ELF-1 (cell line): Measurements from ENCODE around the gene MKKS.
"Not testable (repeated sequence)": the region's sequence is repeated elsewhere in the genome, so short reads cannot be mapped to it uniquely, and the experiment has no call there.

Source experiments
- DNase-seq: peaks from one replicate; pipeline ENCODE4 v3.0.0-alpha.2; 2016; ENCODE audit warnings: low read depth, low spot score

The MKKS gene

DNA sequence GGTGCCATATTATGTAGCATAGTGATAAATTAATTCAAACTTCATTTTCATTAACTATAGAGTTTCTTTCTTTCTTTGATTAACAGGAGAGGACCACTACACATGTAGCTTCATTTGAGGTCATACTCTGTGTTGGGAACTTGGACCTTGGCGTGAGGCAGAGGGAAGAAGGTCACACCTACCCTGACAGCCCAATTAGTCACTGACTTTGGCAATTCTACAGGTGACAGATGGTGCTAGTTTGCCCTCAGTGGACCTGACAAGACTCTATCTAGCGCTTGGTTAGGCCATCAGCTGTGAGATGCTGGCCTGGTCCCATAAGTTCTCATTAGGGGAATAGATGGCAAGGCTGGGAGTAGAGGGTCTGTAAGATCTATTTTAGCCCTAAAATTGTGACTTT, 15.2 kb upstream of the MKKS start:
- DNase-seq = no peak

- DNase-seq = no peak
Measured at GRCh38 chr20:10448270-10449156, 14.5 kb upstream of the MKKS start.

GRCh38 chr20:10447028-10447427, 13.0 kb upstream of the MKKS start:
- DNase-seq = no peak

GRCh38 chr20:10445758-10446157, 11.7 kb upstream of the MKKS start:
- no peak for DNase-seq

GRCh38 chr20:10443936-10444335, 9.9 kb upstream of the MKKS start:
- no peak for DNase-seq

DNA sequence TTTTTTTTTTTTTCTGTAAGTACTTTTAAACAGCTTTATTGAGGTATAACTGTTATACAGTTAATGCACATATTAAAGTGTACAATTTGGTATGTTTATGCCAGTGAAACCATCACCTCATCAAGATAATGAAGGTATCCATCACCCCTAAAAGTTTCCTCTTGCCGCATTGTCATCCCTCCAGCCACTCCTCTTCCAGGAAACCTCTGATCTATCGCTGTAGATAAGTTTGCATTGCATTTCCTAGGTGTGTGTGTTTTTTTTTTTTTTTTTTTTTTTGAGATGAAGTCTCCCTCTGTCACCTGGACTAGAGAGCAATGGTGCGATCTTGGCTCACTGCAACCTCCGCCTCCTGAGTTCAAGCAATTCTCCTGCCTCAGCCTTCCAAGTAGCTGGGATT, 4.2 kb upstream of the MKKS start:
- no peak for DNase-seq

DNA sequence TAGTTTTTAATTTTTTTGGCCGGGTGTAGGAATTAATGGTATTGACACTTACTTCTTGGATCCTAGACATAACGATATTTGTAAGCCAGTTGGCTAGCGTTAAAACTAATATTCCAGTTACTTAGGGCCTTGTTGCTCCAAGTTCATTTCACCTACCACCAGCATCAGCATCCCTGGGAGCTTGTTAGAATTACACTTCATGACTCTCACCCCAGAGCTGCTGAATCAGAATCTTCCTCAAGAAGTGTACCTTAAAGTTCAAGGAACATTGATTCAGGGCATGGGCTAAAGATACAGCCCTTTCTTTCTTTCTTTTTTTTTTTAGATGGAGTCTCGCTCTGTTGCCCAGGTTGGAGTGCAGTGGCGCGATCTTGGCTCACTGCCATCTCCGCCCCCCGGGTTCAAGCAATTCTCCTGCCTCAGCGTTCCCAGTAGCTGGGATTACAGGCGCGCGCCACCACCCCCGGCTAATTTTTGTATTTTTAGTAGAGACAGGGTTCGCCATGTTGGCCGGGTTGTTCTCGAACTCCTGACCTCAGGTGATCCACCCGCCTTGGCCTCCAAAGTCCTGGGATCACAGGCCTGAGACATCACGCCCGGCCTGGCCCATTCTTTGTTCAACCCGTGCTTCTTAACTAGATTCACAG, 2.2 kb upstream of the MKKS start:
- no peak for DNase-seq

GRCh38 chr20:10434832-10435812, 1.1 kb upstream of the MKKS start, which contains the start of gene SLX4IP:
Gene SLX4IP (plus strand): TSS chr20:10435305. CDS start chr20:10458205, 22,900 bp downstream.
- DNase-seq = peak; percentile 97

GRCh38 chr20:10434467-10434831, 427 bp upstream of the MKKS start:
- peak; percentile 98 for DNase-seq

GRCh38 chr20:10433014-10433622, 904 bp downstream of the MKKS start:
- DNase-seq = peak; percentile 42

DNA sequence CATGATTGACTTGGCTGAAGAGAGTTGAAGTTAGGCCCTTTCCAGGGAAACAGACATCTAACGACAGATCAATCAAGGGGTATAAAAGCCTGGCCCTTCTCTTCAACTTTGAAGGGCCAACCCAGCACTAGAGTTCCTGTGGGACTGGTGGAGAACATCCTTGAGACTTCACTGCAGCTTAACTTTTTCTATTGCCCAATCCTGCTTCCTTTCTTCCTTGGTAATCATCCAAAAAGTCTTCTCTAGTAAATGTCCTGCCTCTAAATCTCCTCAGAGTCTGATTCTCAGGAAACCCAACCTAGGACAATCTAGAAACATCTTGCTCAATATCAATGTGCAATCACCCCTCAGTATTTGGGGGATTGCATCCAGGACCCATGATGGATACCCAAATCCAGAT, 1.9 kb downstream of the MKKS start:
- DNase-seq = no peak

DNA sequence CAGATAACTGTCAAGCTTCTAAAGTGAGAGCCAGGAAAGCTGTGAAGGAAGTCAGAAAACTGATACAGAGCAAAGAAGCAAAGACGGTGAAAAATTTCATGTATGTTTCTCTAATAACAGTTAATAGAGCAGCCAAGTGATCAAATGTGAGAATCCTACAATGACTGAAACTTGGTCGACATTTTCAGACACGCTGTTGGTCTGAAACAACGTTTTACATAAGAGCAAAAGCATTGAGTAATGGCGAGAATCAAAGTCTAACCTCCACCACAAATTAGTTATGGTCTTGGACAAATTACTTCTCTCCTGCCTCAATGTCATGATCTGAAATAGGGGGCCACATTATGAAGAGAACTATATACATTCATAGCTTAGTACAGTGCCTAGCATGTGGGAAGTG, 3.3 kb downstream of the MKKS start:
- no peak for DNase-seq

DNA sequence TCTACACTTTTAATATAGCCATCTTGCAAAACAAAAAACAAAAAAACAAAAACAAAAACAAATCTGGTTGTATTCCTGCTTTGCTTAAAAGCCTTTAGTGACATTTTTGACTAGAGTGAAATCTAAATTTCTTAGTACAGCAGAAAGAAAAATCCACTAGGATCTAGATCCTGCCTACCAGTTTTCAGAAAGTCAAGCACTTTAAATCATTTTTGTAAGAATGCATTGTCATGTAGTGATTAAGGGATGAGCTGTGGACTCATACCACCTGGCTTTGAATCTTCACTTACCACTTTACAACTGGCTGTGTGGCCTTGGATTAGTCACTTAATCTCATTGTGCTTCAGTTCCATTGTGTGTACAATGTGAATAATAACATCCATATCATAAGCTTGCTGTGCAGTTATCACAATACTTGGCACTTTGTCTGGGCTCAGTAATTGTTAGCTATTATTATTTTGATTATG, 4.0 kb downstream of the MKKS start:
- DNase-seq = no peak

GRCh38 chr20:10429443-10429981, 4.5 kb downstream of the MKKS start:
- no peak for DNase-seq

GRCh38 chr20:10428008-10428407, 6.0 kb downstream of the MKKS start:
- no peak for DNase-seq

DNA sequence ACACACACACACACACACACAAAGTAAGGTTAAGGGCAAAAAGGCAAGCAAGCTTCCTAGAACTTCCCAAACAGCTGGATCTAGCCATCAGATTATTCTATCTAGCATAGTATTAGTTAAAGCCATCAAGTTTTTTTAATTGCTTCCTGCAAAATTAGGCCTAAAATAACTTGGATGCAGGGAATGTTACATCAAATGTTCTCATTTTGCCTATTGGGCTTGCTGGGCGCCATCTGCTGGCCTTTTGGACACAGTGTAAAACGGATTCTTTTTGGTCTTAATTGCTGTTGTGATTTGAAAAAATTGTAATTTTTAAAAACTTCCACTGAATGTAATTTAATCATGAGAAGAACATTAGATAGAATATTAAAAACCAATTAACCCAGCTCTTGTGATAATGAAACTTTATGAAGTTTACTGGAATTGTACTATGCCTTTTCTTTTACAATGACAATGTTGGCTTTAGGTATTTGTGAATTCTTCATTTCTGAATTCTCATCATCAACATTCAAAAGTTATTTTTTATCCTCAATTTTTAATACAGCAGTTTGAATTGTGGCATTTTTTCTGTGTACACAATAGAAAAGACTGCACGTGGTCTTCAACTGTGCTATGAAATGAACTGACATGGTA, 6.8 kb downstream of the MKKS start:
- DNase-seq = no peak

DNA sequence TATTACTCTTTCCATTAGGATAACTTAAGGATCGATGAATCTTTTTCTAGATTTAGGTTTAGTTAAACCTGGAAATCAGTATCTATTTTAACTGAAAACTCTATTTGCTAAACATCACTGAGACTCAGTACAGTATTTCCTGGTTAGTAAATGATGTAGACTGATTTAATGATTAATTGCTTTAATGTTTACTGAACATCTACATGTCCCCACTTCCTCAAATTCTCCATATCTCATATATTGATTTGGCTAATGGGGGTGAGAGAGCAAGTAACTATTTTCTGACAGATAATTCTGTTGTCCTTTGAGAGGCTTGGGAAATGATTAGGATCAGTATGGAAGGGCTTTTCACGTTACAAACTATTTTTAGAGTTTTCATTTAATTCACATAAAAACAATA, 10.3 kb downstream of the MKKS start:
- no peak for DNase-seq

- no peak for DNase-seq
Measured at GRCh38 chr20:10419550-10420133, 14.4 kb downstream of the MKKS start.

DNA sequence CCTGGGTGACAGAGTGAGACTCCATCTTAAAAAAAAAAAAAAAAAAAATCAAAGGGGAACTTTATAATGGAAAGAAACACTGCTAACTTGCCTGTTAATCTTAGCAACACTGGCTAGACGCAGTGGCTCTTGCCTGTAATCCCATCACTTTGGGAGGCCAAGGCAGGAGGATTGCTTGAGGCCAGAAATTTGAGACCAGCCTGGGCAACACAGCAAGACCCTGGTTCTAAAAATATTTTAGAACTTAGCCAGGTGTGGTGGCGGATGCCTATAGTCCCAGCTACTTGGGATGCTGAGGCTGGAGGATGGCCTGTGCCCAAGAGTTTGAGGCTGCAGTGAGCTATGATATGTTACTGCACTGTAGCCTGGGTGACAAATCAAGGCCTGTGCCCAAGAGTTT, 16.8 kb downstream of the MKKS start:
- DNase-seq = not testable (repeated sequence)

DNA sequence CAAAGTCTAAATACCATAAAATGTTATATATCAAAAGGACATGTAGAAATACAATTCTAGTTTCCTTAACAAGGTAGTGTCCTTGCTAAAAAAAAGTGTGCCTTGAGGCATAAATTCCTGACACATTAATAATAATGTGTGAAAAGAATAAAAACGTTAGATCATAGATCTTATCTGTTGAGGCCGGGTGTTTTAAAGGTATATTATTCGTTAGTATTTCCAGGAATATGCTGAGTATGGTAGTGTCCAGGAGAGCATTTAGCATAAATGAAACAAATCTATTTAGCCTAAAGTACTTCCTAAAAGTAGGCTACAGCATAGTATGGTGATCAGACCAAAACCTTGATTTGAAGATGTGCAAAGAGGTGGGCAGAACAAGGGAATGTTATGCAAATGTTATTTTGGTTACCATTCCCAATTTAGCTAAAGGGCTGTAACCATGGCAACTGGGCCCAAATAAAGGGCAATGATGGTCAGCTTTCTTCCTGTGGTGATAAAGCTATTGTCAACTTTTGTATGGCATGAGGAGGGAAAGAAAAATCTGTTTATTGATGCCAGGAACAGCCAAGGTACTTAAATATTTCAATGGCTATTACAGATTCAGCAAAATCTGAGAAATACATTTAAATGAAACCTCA, 18.9 kb downstream of the MKKS start:
- no peak for DNase-seq
